Measurements from ENCODE around the gene SUMO2.

DNA sequence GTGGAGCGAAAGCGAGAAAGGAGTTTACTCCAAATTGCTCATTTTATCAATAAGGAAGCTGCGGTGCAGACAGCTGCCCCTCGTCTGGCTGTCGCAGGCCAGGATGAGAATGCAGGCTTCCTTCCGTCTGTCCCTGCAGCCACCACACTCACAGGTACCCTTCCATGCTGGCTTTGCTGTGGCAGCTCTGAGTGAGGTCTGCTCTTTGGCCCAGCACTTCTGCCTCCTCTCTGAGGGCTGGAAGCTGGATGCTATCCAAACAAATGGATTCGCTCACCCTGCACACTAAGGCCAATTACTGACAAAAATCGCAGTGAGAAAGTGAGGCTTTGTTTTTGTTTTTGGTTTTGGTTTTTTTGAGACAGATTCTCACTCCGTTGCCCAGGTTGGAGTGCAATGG lies 66.0 kb downstream of the SUMO2 start:
- TF ChIP-seq CTCF (tag by site-specific recombination; IDR thresholded peaks at IDR 0.05) (no peak), ZNF274 (IDR thresholded peaks at IDR 0.05; ENCODE audit: low read length) (no peak), ZNF274 (tag by site-specific recombination; IDR thresholded peaks at IDR 0.05; ENCODE audit: borderline replicate concordance) (no peak), KLF1 (tag by site-specific recombination; IDR thresholded peaks at IDR 0.05) (no peak), ZNF2 (tag by site-specific recombination; IDR thresholded peaks at IDR 0.05) (no peak), ZNF449 (tag by site-specific recombination; IDR thresholded peaks at IDR 0.05) (no peak), MZF1 (tag by site-specific recombination; IDR thresholded peaks at IDR 0.05; ENCODE audit: borderline replicate concordance) (no peak), ZNF155 (tag by site-specific recombination; IDR thresholded peaks at IDR 0.05) (no peak), ZBTB7A (tag by site-specific recombination; IDR thresholded peaks at IDR 0.05; ENCODE audit: low read depth) (no peak), ZNF184 (tag by site-specific recombination; IDR thresholded peaks at IDR 0.05) (no peak), ZBTB11 (tag by site-specific recombination; conservative IDR thresholded peaks at IDR 0.05; ENCODE audit: low read depth) (no peak)
- TF ChIP-seq, protein P1, sequence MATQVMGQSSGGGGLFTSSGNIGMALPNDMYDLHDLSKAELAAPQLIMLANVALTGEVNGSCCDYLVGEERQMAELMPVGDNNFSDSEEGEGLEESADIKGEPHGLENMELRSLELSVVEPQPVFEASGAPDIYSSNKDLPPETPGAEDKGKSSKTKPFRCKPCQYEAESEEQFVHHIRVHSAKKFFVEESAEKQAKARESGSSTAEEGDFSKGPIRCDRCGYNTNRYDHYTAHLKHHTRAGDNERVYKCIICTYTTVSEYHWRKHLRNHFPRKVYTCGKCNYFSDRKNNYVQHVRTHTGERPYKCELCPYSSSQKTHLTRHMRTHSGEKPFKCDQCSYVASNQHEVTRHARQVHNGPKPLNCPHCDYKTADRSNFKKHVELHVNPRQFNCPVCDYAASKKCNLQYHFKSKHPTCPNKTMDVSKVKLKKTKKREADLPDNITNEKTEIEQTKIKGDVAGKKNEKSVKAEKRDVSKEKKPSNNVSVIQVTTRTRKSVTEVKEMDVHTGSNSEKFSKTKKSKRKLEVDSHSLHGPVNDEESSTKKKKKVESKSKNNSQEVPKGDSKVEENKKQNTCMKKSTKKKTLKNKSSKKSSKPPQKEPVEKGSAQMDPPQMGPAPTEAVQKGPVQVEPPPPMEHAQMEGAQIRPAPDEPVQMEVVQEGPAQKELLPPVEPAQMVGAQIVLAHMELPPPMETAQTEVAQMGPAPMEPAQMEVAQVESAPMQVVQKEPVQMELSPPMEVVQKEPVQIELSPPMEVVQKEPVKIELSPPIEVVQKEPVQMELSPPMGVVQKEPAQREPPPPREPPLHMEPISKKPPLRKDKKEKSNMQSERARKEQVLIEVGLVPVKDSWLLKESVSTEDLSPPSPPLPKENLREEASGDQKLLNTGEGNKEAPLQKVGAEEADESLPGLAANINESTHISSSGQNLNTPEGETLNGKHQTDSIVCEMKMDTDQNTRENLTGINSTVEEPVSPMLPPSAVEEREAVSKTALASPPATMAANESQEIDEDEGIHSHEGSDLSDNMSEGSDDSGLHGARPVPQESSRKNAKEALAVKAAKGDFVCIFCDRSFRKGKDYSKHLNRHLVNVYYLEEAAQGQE (tag by site-specific recombination; IDR thresholded peaks at IDR 0.05): no peak
